ENCODE measurements around the gene TMED10. TPM values are rescaled to one million over a fixed set of nuclear protein-coding genes. Genes with fewer than 3 reads are reported as not detected.
A peak's percentile ranks its signal among the peaks of the same experiment; 100 is the strongest.
"Not testable (repeated sequence)": the region's sequence is repeated elsewhere in the genome, so short reads cannot be mapped to it uniquely, and the experiment has no call there.

TMED10 gene
- total RNA-seq, 2 donors from 2014 or later = 187 to 235 TPM

GRCh38 chr14:75185251-75186040 is 9.0 kb upstream of the TMED10 start:
- Mint-ChIP-seq H3K27me3 (ENCODE audit: low read depth) (peaks cover 27% of the 10 kb centered on the region), H3K27ac (no peak overlapping the region), H3K9me3 (no peaks in the 10 kb centered on the region), H3K4me3 (no peak overlapping the region), H3K36me3 (ENCODE audit: insufficient read depth in 2 of 2) (no peaks in the 10 kb centered on the region), H3K4me1 (ENCODE audit: low read depth) (peaks cover 8% of the 10 kb centered on the region)
- no peak for ATAC-seq (replicated peaks in 1 of 2)
- DNase-seq = no peak

GRCh38 chr14:75184492-75184891 is 8.1 kb upstream of the TMED10 start:
- peak overlapping the region in 1 of 2 donors; percentile 32 for H3K4me3 Mint-ChIP-seq
- no peaks in the 10 kb centered on the region for H3K36me3 Mint-ChIP-seq (ENCODE audit: insufficient read depth in 2 of 2)
- ATAC-seq (replicated peaks in 1 of 2) = peak; percentile 47 to 62
- no peak overlapping the region for H3K27ac Mint-ChIP-seq
- H3K4me1 Mint-ChIP-seq (ENCODE audit: low read depth) = peaks cover 8% of the 10 kb centered on the region
- H3K9me3 Mint-ChIP-seq = no peaks in the 10 kb centered on the region
- no peak for DNase-seq
- H3K27me3 Mint-ChIP-seq (ENCODE audit: low read depth) = peaks cover 26% of the 10 kb centered on the region

- Mint-ChIP-seq H3K36me3 (ENCODE audit: insufficient read depth in 2 of 2) (no peaks in the 10 kb centered on the region), H3K9me3 (no peaks in the 10 kb centered on the region), H3K27ac (no peak overlapping the region), H3K4me1 (ENCODE audit: low read depth) (peaks cover 8% of the 10 kb centered on the region), H3K27me3 (ENCODE audit: low read depth) (peaks cover 21% of the 10 kb centered on the region), H3K4me3 (no peak overlapping the region)
- DNase-seq (no peak), ATAC-seq (replicated peaks in 1 of 2) (no peak)
Measured at GRCh38 chr14:75184039-75184438, 7.6 kb upstream of the TMED10 start.

- ATAC-seq (replicated peaks in 1 of 2) (no peak), DNase-seq (no peak)
- H3K27me3 Mint-ChIP-seq (ENCODE audit: low read depth) = peaks cover 13% of the 10 kb centered on the region
- H3K27ac Mint-ChIP-seq = no peak overlapping the region
- H3K4me3 Mint-ChIP-seq = no peak overlapping the region
- no peaks in the 10 kb centered on the region for H3K36me3 Mint-ChIP-seq (ENCODE audit: insufficient read depth in 2 of 2)
- H3K4me1 Mint-ChIP-seq (ENCODE audit: low read depth) = peaks cover 8% of the 10 kb centered on the region
- H3K9me3 Mint-ChIP-seq = no peaks in the 10 kb centered on the region
Measured at GRCh38 chr14:75183225-75183624, 6.8 kb upstream of the TMED10 start.

GRCh38 chr14:75182821-75183220 is 6.4 kb upstream of the TMED10 start:
- H3K4me1 Mint-ChIP-seq (ENCODE audit: low read depth) = peaks cover 8% of the 10 kb centered on the region
- H3K4me3 Mint-ChIP-seq = no peak overlapping the region
- H3K27ac Mint-ChIP-seq = no peak overlapping the region
- ATAC-seq (replicated peaks in 1 of 2) (no peak), DNase-seq (no peak)
- H3K9me3 Mint-ChIP-seq = no peaks in the 10 kb centered on the region
- H3K27me3 Mint-ChIP-seq (ENCODE audit: low read depth) = peaks cover 12% of the 10 kb centered on the region
- H3K36me3 Mint-ChIP-seq (ENCODE audit: insufficient read depth in 2 of 2) = no peaks in the 10 kb centered on the region

- H3K4me3 Mint-ChIP-seq; H3K27ac Mint-ChIP-seq; H3K4me1 Mint-ChIP-seq (ENCODE audit: low read depth); ATAC-seq (replicated peaks in 1 of 2); H3K36me3 Mint-ChIP-seq (ENCODE audit: insufficient read depth in 2 of 2); DNase-seq; H3K9me3 Mint-ChIP-seq: not testable (repeated sequence)
- H3K27me3 Mint-ChIP-seq (ENCODE audit: low read depth) = peaks cover 12% of the 10 kb centered on the region
Measured at GRCh38 chr14:75182163-75182562, 5.8 kb upstream of the TMED10 start.

GRCh38 chr14:75181293-75182062 is 5.1 kb upstream of the TMED10 start:
- Mint-ChIP-seq H3K9me3 (no peaks in the 10 kb centered on the region), H3K27ac (no peak overlapping the region), H3K27me3 (ENCODE audit: low read depth) (peaks cover 8% of the 10 kb centered on the region)

GRCh38 chr14:75175677-75176141 is 703 bp downstream of the TMED10 start:
- Mint-ChIP-seq H3K4me3 (peak overlapping the region; percentile 96 to 97), H3K9me3 (no peaks in the 10 kb centered on the region), H3K36me3 (ENCODE audit: insufficient read depth in 2 of 2) (peaks cover 0 to 5% of the 10 kb centered on the region in 2 donors), H3K4me1 (ENCODE audit: low read depth) (peaks cover 49% of the 10 kb centered on the region), H3K27me3 (ENCODE audit: low read depth) (no peaks in the 10 kb centered on the region), H3K27ac (peak overlapping the region; percentile 96)
- ATAC-seq (replicated peaks in 1 of 2) = peak in 1 of 2 donors; percentile 2
- no peak for DNase-seq

More at GRCh38 chr14:75181293-75182062, 5.1 kb upstream of the TMED10 start:
- DNase-seq (no peak), ATAC-seq (replicated peaks in 1 of 2) (no peak)
- H3K4me3 Mint-ChIP-seq = no peak overlapping the region
- no peaks in the 10 kb centered on the region for H3K36me3 Mint-ChIP-seq (ENCODE audit: insufficient read depth in 2 of 2)
- peaks cover 15% of the 10 kb centered on the region for H3K4me1 Mint-ChIP-seq (ENCODE audit: low read depth)

GRCh38 chr14:75174066-75174465 is 2.3 kb downstream of the TMED10 start:
- ATAC-seq (replicated peaks in 1 of 2) = no peak
- no peak for DNase-seq
- H3K36me3 Mint-ChIP-seq (ENCODE audit: insufficient read depth in 2 of 2) = peaks cover 0 to 6% of the 10 kb centered on the region in 2 donors
- H3K4me3 Mint-ChIP-seq = peak overlapping the region; percentile 96 to 97
- no peaks in the 10 kb centered on the region for H3K27me3 Mint-ChIP-seq (ENCODE audit: low read depth)
- no peaks in the 10 kb centered on the region for H3K9me3 Mint-ChIP-seq
- peak overlapping the region; percentile 82 for H3K27ac Mint-ChIP-seq
- peaks cover 63% of the 10 kb centered on the region for H3K4me1 Mint-ChIP-seq (ENCODE audit: low read depth)

GRCh38 chr14:75170772-75171171 is 5.6 kb downstream of the TMED10 start:
- H3K9me3 Mint-ChIP-seq = no peaks in the 10 kb centered on the region
- no peak for DNase-seq
- no peak overlapping the region for H3K27ac Mint-ChIP-seq
- H3K27me3 Mint-ChIP-seq (ENCODE audit: low read depth) = no peaks in the 10 kb centered on the region
- peaks cover 0 to 6% of the 10 kb centered on the region in 2 donors for H3K36me3 Mint-ChIP-seq (ENCODE audit: insufficient read depth in 2 of 2)
- H3K4me1 Mint-ChIP-seq (ENCODE audit: low read depth) = peaks cover 81% of the 10 kb centered on the region
- H3K4me3 Mint-ChIP-seq = no peak overlapping the region
- ATAC-seq (replicated peaks in 1 of 2) = no peak

GRCh38 chr14:75168586-75169335 is 7.7 kb downstream of the TMED10 start:
- DNase-seq = no peak
- H3K27ac Mint-ChIP-seq = peak overlapping the region; percentile 39
- H3K27me3 Mint-ChIP-seq (ENCODE audit: low read depth) = no peaks in the 10 kb centered on the region
- H3K36me3 Mint-ChIP-seq (ENCODE audit: insufficient read depth in 2 of 2) = peaks cover 0 to 3% of the 10 kb centered on the region in 2 donors
- no peaks in the 10 kb centered on the region for H3K9me3 Mint-ChIP-seq
- H3K4me3 Mint-ChIP-seq = peak overlapping the region; percentile 1 to 66
- H3K4me1 Mint-ChIP-seq (ENCODE audit: low read depth) = peaks cover 69% of the 10 kb centered on the region
- peak; percentile 48 to 59 for ATAC-seq (replicated peaks in 1 of 2)

GRCh38 chr14:75167325-75167724 is 9.1 kb downstream of the TMED10 start:
- Mint-ChIP-seq H3K27ac (no peak overlapping the region), H3K9me3 (no peaks in the 10 kb centered on the region), H3K27me3 (ENCODE audit: low read depth) (no peaks in the 10 kb centered on the region), H3K4me1 (ENCODE audit: low read depth) (peaks cover 60% of the 10 kb centered on the region), H3K4me3 (no peak overlapping the region), H3K36me3 (ENCODE audit: insufficient read depth in 2 of 2) (peaks cover 0 to 3% of the 10 kb centered on the region in 2 donors)
- ATAC-seq (replicated peaks in 1 of 2) (no peak), DNase-seq (no peak)
